ENCODE data around the gene PEPD.

PEPD gene

DNA sequence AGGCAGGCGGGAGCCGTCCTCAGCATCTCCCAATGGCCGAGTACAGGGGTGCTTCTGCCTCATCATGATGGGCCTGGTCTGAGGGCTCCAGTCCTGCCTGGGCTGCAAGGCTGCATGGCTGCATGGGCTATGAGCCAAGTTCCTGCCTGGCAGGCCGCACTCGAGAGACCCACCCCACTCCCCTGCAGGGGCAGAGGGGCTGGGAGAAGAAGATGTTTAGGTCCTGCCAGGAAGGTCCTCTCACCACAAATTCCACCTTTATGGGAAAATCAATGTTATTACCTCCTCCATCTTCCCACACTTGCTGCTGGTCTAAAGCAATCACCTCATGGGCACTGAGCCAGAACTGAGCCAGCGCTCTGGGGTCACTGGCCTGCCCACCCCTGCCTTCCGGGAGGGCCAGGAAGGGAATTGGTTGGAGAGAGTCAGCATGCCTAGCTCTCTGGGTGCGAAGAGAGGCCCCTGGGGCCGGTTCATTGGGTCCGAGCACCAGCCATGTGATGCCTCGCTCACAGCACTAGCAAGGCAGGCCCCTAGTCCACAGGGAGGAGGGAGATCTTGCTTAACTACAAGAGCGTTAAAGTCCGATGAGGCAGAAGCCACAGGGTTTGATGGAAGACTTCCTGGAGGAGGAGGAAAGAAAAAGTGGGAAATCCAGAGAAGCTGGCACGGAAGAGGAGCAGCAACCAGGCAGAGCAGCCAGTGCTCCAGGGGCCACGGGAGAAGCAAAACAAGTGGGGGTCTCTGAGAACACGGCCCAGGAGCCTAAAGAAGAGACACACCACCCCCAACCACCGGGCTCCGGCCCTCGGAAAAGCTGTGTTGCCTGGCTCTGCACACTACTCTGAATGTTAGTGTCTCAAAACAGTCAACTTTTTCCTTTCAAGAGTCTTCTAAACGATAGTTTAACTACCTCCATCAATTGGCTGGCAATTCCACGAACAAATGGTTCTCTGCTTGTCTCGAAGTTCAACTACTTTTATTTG, 84.9 kb downstream of the PEPD start:
- peak; percentile 11 for DNase-seq

DNA sequence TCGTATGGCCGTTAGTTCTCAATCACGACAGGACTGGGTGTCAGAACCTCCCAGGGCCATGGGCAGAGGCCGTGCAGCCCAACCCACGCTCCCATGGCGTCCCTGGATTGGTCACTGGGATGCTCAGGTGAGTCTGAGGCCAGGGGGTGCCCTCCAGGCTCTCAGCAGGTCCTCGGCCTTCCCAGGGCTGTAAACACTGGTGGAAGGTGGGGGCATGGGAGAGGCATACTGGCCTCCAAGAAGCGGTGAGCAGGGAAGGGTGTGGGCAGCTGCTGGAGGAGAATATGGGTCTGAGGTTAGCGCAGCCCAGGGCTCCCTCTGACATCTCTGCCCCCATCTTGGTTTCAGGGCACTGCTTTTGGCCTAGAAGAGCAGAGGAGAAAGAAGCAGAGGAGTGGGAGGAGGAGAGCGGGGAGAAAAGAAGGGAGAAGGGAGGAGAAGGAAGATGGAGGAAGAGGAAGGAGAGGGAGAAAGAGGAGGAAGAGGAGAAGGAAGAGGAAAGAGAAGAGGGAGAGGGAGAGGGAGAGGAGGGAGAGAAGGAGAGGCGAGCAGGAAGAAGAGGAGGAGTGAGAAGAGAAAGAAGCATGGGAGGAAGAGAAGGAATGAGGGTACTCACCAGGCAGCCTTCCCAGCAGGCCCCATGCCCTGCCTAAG, 85.8 kb downstream of the PEPD start:
- DNase-seq = no peak

DNA sequence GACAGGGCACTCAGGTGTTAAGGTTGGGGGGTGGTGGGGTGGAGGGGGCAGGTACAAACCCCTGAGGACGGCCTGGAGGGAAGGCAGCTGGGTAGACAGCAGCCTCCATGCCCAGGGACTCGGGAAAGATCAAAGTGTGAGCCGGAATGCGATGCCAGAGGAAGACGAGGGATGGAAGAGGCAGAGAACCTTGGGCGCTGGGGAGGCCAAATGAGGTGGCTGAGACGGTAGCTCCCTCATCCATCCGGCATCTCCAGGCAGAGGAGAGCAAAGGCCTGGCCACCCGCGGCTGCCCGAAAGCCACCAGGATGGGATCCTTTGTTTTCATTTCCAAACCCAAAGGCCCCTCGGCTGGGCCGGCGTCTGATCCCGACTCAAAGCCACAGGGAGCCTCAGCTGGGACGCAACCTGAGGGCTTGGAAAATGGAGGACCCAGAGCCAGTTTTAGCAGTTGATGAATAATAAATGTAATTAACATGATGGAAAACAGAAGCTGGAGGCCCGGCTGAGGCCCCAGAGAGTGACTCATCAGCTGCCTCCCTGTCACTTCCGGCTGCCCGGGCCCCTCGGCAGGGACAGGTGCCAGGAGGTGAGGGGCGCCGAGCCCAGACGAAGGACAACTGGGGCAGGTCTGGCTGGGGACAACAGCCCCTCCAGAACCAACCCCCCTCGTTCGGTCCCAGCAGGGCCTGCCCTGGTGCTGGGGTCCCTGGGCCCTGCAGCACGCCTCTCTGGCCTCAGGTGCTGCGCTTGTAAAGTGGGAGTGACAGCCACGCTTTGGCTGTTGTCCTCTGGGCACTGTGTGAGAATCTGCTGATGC, 86.5 kb downstream of the PEPD start:
- DNase-seq = peak; percentile 76

DNA sequence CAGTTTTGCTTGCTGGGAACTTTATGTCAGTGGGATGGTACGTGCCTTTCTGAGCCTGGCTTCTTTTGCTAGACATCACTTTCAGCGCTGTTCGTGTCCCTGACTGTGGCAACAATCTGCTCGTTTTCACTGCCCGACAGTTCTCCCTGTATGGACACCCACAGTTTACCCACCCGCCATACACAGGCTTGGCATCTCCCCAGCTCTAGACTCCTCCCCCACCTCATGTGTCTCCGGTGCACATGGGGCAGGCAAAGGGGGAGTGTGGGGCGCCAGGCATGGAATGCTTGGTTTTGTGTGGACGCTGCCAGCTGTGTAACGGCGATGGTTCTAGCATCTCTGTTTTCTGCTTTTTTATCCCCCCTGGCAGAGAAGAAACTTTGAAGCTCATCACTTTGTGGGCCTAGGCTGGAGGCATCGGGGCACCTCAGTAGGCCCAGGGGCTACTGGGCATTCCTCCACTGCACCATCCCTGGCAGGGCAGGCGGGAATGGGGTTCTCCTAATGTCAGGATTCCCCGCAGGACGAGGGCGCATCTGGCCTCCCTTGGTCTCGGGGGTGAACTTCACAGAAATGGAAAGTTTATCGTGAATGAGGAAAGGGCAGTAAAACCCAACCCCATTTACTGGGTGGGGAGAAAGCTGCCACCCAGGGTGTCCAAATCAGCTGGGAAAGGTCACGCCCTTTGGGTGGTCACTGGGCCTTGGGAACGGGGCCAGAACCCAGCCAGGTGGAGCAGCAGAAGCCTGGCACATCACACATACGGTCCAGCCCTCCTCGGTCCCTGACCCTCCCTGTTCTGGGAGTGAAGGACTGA, 87.3 kb downstream of the PEPD start:
- peak; percentile 11 for DNase-seq

DNA sequence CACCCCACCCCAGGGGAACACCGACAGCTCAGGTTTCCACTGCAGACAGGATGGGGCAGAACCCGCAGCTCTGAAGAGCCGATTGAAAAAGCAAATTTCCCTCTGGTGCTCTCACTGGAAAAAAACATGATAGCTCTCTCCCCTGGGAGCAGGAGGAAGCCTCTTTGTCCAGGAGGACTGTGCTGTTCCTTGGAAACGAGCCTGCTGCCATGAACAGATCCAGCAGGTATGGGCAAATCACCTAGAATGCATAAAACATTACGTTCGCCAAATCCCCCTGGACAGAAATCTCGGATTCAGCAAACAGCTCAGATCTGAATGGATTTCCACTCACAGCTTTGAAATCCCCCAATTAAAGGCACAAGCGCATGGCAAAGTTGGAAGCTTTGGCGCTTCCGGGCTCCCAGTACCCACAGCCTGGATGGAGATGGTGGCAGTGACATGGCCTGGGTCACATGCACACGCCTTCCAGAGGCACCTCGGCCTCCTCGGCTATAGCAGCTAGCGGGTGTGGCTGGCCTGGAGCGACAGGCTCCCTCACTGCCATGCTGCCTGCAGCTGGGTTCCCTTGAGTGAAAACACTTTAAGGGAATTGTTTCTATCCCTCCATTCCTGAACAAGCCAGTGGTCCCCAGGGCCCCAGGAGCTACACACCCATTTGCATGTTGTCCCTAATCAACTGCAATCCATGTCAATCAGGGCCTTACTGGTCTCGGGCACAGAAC, 89.0 kb downstream of the PEPD start:
- DNase-seq = peak; percentile 38

DNA sequence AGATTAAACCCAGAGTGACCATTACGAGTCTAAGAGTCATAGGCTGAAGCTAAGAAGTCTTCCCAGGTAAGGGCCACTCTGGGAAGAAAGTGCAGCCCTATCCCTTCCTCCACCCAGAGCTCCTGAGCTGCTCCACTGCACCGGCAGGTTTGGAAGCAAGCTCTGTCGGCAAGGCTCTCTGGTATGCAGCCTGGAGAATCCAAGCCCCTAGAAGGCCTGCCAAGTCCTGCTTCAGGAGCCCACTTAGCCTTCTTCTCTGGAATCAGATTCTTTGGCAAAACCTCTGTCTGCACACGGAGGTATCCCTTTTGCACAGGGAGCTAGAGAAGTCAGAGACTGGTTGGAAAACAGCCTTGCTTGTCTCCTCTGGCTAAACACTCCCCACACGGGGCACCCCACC, 89.6 kb downstream of the PEPD start:
- no peak for DNase-seq

DNA sequence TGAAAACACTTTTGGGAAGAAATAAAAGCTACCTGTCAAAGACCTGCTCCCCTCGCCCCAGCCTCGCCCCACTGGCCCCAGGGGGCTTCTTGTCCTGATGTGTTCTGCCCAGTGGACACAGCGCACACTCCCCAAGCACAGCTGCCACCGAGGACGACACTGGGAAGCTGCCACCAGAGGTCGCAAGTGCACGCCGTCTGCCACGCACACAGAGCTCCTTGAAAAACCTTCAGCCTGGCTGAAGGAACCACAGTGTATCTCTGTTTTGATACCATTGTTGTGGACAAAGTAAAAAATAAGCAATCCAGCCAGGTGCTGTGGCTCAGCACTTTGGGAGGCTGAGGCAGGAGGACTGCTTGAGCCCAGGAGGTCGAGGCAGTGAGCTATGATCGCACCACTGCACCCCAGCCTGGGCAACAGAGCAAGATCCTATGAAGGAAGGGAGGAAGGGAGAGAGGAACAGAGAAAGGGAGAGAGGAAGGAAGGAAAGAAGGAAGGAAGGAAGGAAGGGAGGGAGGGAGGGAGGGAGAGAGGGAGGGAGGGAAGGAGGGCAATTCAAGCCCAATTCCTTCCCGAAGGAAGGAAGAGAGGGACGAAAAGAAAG, 90.8 kb downstream of the PEPD start:
- peak; percentile 80 for DNase-seq

DNA sequence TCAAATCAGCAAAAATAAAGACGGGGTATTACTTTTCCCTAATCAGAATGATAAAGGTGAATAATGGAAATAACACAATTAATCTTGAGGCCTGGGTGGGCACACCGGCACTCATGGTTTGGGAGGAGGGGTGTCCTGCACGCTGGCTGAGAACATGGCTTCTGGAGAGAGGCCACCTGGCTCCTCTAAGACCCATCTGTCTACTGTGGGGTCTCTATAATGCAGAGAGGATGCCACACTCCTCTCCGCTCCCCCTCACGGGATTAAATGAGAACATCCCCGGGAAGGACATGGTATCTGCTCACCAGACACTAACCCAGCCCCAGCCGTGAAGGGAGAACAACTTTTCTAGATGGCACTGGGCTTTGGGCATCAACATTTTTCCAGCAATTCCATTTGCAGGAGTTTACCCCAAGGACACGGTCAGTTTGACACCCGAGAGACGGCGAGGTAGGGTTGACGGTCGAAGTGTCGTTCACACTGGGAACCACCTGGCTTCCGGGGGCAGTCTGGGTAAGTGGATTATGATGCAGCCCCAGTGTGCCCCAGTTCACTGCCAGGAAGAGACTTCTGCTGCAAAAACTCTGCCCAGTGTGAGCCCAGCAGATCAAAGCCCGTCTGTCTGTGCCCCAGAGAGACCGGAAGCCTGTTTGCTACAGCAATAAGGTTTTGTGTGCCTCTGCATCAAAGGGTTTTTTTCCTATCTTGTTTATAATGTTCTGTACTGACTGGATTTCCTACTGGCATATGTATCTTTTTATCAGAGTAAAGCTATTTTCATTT, 91.5 kb downstream of the PEPD start:
- peak; percentile 58 for DNase-seq

DNA sequence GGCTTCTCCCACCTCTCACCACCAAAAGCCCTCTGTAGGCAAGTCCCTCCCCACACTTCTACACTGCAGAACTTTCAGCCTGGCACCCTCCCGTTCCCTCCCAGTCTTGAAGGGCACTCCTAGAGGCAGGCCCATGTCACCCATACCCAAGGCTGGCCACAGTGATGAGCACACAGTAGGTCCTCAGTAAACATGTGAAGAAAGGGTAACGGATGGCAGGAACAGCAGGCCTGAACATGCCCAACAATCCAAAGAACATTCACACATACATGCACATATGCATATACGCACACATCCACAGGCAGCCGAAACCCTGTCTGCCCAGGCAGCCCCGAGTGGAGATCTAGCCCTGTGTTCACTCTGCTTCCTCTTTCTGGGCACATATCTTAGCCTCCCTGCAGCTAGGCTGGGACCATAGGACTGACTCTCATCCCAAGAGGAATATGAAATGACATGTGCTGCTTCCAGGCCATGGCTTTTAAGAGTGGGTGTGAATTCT, 92.9 kb downstream of the PEPD start:
- no peak for DNase-seq

DNA sequence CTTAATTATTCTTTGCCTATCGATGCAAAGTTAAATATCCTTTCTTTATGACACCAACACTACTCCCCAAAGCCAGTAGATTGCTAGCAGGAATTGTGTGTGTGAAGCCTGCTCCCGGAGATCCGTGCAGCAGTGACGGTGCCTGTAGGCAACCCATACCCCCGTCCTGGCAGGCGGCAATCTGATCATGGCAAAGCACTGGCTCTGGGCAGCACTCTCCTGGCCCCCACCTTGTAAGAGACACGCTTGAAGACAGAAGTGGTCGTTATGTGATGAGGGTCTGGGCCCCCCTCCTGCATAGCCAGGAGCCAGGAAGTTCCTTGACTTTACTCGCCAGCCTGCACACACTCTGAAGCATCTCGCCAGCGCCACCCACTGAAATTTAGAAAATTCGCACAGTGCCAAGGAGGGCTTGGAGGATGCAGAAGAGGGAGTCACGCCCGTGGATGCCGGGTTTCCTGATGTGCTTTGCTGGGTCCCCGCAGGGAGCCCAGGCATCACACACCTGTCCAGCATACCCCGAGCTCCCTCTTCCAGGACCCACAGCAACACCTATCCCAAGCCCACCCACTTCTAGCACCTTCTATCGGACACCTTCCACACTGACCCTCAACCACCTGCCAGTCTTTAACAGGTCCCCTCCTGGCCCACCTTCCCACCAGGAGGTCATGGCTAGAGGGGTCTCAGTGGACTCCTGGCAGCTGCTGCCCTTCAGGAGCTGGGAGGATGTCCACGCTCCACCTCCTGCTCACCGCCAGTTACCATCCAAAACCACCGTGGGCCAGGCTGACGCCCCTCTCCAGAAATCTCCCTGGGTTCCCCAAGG, 93.6 kb downstream of the PEPD start:
- peak; percentile 27 for DNase-seq

DNA sequence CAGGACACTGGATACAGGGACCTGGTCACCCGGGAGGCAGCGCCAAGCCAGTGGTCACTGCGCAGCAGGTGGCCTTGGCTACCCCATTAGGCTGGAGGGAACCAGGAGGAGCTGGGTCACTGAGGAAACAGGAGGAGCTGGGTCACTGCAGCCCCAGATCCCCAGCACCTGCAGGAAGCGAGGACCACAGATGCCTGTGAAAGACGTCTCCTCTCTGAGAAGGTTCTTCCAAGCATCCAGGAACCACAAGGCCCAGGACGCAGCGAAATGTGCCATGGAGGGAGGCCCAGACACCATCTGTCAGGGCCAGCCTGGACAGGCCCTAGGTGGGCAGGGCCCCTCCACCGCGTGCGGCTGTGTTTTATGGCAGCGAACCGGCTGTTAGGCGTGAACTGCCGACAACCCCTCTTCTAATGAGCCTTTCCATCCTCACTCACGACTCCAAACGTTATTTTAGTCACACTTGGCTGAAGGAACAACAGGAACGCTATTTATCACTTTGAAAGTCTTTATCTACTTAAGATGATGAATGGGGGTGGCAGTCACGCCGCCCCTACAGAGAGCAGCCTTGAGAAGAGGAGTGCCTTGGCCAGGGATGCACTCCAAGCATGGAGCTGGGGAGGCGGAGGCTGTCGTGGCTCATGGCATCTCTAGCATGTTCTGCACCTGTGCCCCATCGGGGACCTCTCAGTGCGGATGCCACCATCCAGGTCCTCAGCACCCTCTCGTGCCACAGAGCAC, 94.8 kb downstream of the PEPD start:
- peak; percentile 76 for DNase-seq

DNA sequence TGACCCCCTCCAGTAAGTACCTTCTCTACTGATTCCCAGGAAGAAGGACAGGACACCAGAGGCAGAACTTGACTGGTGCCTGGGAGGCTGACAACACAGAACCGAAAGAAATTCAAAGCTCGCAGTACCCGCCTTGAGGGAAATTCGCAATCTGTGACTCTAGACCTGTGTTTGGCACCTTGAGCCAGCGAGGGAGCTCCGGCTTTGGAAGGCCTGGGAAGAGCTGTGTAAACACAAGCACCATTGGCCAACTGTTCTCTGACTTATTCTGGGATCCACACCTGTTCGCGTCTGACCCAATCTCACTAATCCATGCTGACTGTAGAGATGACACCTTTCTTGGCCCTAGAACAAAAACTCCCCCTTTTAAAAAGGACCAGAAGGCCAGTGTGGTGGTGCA, 97.4 kb downstream of the PEPD start:
- peak; percentile 58 for DNase-seq

DNA sequence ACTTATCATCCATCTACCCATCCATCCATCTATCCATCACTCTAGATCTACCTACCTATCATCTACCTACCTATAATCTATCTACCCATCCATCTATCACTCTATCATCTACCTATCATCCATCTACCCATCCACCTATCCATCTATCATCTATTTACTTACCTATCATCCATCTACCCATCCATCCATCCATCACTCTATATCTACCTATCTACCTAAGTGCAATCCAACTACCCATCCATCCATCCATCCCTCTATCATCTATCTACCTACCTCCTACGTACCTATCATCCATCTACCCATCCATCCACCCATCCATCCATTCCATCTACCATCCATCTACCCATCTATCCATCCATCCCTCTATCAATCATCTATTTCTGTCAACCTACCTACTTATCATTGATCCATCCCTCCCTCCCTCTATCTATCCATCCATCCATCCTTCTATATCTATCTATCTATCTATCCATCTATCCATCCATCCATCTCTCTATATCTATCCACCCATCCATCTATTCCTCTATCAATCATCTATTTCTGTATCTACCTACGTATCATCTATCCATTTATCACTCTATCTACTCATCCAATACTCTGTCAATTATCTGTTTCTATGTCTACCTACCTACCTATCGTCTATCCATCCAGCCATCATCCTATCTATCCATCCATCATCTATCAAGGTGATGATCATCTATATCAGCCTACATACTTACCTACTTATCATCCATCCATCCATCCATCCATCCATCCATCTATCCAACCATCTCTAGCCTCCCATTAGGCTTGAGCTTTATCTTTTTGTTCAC, 99.0 kb downstream of the PEPD start:
- no peak for DNase-seq

DNA sequence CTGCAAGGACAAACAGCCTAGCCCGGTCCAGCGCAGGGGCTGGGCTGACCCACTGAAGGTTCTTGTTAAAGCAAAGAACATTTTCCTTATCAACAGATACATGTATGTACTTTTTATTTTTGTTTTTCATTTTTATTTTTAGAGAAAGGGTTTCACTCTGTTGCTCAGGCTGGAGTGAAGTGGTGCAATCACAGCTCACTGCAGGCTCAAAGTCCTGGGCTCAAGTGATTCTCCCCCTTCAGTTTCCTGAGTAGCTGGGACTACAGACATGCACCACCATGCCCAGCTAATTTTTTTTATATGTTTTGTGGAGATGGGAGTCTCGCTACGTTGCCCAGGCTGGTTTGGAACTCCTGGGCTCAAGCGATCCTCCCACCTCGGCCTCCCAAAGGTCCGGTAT, 100.2 kb downstream of the PEPD start:
- no peak for DNase-seq

DNA sequence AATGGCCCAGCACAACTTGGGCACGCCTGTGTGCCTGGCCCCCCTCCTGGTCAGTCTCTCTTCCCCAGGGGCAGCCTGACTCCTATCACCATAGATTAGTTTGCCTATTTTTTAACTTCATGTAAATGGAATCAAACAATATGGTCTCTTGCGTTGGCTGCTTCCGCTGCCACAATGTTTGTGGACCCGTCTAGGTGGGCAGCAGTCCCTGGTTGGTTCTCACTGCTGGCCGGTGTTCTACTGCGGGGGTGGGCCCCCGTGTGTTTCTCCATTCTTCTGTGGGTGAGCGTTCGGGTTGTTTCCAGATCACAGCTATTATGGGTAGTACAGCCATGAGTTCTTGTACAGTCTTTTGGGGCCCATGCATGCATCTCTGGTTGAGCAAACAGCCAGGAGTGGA, 100.8 kb downstream of the PEPD start:
- DNase-seq = no peak

DNA sequence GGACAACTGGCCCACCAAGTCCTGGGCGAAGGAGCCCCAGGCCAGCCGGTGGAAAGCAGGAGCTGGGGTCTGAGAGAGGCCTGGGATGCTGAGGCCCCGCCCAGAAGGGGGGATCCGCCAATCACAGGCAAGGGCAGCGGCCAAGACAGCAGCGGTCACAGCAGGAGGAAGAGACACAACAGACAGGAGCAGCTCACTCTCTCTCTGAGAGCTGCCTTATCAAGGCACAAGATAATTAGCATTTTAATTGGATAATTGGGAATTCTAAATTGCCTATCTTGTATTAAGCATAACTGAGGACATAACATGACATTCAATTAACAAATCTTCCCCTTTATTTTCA, 101.8 kb downstream of the PEPD start:
- peak; percentile 31 for DNase-seq

DNA sequence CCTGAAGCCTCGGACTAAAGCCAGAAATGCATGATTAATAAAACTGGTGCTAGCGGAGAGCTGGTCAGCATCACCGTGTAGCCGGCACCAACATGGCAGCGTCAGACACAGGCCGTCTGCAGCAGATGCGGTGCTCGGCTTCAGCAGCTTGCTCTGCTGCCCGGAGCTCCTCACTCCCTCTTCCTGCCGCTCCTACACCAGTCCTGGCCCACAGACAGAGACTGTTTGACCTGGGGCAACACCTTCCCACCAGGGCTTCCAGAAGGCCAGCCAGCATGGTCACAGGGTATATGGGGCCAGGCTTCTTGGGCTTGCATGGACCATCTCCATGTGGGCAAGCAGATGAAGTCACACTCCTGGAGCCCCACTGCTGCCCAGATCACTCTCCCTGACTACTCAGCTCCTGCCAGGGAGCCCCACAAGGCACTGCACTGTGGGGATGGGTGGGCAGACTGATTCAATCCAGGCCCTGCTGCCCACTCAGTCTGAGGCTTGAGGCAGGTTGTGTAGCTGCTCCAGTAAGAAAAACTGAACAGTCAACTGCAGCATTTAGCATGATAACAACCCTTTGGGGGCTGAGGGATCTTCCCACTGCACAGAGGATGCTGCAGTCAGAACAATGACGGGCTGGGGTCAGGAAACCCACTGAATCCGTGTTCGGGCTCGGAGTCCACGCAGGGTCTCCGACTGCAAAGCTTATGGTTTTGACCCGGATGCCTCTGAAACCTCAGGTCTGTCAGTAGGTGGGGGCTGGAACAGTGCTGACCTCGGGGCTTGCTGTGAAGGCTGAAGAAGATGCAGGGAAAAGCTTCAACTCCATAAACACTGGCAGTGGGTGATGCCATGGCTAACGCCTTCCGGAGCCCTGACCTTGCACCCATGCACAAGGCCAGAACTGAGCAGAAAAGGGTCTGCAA, 102.5 kb downstream of the PEPD start:
- DNase-seq = no peak

Measured in NCI-H69 (cell line).